ENCODE results near the gene GAL.

Gene GAL

GRCh38 chr11:68659158-68659921, 25.0 kb upstream of the GAL start:
- DNase-seq = no peak

- no peak for DNase-seq
Measured at GRCh38 chr11:68660066-68660810, 24.1 kb upstream of the GAL start.

- DNase-seq = no peak
Measured at GRCh38 chr11:68661014-68661413, 23.3 kb upstream of the GAL start.

GRCh38 chr11:68661697-68662603, 22.4 kb upstream of the GAL start:
- DNase-seq = no peak

- no peak for DNase-seq
Measured at GRCh38 chr11:68663482-68664010, 20.8 kb upstream of the GAL start.

- DNase-seq = no peak
Measured at GRCh38 chr11:68664141-68664540, 20.2 kb upstream of the GAL start.

GRCh38 chr11:68664906-68665305, 19.4 kb upstream of the GAL start:
- no peak for DNase-seq

GRCh38 chr11:68665436-68665835, 18.9 kb upstream of the GAL start:
- DNase-seq = no peak

GRCh38 chr11:68666849-68667248, 17.5 kb upstream of the GAL start:
- DNase-seq = no peak

GRCh38 chr11:68667511-68668500, 16.5 kb upstream of the GAL start:
- DNase-seq = no peak

- DNase-seq = no peak
Measured at GRCh38 chr11:68669301-68670090, 14.8 kb upstream of the GAL start.

- DNase-seq = no peak
Measured at GRCh38 chr11:68670208-68670992, 13.9 kb upstream of the GAL start.

GRCh38 chr11:68673306-68673945, 10.9 kb upstream of the GAL start:
- DNase-seq = no peak

GRCh38 chr11:68673991-68674390, 10.4 kb upstream of the GAL start:
- no peak for DNase-seq

GRCh38 chr11:68674461-68674860, 9.9 kb upstream of the GAL start:
- no peak for DNase-seq

GRCh38 chr11:68677432-68677831, 6.9 kb upstream of the GAL start:
- DNase-seq = no peak

- DNase-seq = no peak
Measured at GRCh38 chr11:68678031-68678441, 6.3 kb upstream of the GAL start.

- DNase-seq = no peak
Measured at GRCh38 chr11:68680541-68681231, 3.7 kb upstream of the GAL start.

GRCh38 chr11:68682531-68682961, 1.8 kb upstream of the GAL start:
- no peak for DNase-seq

All from CD4-positive, alpha-beta T cell treated with Interleukin-4 for 4 hours (primary cell).